ENCODE measurements around the gene PPP4R2.

- no peak for TF ChIP-seq CTCF (IDR thresholded peaks at IDR 0.05)
- no peak for TF ChIP-seq EZH2phosphoT487 (IDR thresholded peaks at IDR 0.05)
- TF ChIP-seq EZH2 (IDR thresholded peaks at IDR 0.05): no peak
Observed at GRCh38 chr3:73115806-73116205, 119.2 kb downstream of the PPP4R2 start.
